HG02938 (cell line): ENCODE data around the gene PARD3.
"Not testable (repeated sequence)": the region's sequence is repeated elsewhere in the genome, so short reads cannot be mapped to it uniquely, and the experiment has no call there.

Experiments used
- ATAC-seq: cut with Tn5 transposase; IDR thresholded peaks from one replicate; pipeline ENCODE4 v1.9.1; 2021; ENCODE audit warnings: mild to moderate bottlenecking, moderate library complexity; ENCODE audit not compliant: unreplicated experiment

Gene PARD3

DNA sequence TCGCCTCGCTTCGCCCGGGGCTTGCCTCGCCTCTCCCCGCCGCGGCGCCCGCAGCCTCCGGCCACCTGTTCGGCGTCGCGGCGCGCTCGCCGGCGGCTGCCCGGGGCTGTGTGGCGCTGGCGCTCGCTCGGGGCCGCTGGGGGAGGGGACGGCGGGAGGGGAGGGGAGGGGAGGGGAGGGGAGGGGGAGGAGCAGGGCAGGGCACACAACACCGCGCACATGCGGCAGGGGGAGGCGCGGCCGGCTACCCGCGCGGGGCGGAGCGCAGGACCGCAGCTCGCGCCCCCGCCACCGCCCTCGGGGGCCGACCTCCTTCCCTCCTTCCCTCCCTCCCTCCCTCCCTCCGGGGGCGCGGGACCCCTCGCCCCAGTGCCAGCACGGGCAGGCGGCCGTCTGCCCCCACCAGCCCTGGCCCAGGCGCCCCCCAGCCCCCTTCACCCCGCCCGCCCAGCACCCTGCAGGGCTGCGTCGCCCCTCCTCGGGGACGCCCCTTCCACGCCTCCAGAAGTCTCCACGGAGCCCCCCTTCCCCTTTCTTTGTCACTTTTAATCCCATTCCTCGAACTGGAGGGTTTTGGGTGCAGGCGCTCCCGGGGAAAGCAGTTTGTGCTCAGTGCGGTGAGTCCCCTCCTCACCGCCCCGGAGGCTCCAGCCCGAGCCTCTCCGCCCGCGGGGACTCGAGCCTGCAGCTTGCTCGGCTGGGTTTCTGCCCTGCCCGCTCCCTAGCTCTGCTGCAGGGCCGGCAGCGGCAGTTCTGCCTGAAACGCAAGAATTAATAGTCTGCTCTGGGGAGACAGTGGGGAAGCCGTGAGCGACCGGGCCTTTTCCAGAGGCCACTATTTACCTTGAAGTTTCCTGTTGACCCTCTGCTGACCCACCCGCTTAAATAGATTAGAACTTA, at the start of gene PARD3:
PARD3 (minus strand) TSS at position 112 of the 900 bp plus-strand sequence. CDS start 301 bp downstream, outside the sequence.
- ATAC-seq = peak; percentile 45

DNA sequence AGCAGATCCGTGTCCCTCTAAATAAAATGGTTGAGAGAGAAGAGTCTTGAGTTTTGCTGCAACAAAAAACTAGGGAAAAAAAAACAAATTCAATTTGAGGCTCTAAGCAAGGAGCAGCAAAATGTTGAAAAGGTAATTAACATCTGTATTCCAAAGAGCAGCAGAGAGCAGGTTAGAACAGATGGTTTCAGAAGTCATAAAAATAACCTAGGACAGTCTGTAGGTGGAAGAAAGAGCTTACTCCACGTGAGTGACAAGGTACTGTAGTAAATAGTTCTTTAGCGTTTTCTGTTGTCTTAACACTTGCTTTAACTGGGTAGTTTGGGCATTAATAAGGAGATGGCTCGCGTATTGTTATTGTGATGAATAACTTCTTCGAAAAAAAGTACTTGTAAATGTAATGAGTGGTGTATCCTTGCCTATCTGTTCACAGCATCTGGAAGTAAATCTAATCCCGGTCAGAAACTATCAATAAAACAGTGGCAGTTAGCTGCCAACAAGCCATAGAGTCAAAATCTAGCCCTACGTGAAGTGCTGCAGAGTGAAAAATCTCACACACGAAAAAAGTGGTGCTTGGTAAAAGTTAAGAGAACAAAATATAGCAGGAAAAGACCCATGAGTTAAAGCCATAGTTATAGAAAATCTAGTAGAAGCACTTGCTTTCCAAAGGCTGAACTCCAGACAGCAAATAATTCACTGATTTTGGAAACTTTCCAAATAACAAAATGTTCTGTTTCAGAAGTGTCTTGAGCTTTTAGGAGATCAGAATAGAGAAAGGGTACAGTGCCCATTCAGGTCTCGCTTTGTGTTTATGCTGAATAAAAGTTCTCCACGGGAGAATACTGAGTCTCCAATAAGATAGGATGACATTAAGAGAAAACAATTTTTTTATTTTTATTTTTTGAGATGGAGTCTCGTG, 49.3 kb upstream of the PARD3 start:
- ATAC-seq = no peak

DNA sequence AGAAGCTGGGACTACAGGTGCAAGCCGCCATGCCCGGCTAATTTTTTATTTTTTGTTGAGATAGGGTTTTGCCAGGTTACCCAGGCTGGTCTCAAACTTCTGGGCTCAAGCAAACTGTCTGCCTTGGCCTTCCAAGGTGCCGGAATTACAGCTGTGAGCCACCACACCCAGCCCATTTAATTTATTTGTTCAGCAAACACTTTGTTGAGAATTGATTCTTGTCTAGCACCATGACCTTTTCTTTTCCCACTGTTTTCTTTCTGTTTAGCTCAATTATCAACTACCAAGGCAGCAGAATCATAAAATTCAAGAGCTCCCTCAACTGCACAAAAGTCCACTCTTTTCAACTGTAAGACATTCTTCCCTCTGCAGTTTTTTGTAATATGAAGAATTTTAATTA, 47.8 kb upstream of the PARD3 start:
- no peak for ATAC-seq

- ATAC-seq = no peak
Measured at GRCh38 chr10:34861293-34862021, 46.4 kb upstream of the PARD3 start.

DNA sequence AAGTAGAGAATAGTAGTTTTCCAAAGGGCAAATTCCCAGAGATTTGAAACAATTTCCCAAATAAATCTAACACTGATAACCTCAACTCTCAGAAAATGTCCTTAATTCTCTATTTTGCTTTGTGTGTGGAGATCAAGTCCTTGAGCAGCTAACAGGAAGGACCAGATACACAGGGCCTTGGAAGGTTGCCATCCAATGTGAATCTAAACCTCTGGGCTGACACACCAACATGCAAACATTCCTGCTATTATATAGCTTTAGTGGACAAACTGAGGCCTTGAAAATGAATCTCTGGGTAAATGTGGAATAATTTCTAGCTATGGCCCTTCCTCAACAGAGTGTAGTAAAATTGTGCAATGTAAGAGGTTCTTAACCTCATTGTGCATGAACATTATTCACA, 44.1 kb upstream of the PARD3 start:
- ATAC-seq = no peak

DNA sequence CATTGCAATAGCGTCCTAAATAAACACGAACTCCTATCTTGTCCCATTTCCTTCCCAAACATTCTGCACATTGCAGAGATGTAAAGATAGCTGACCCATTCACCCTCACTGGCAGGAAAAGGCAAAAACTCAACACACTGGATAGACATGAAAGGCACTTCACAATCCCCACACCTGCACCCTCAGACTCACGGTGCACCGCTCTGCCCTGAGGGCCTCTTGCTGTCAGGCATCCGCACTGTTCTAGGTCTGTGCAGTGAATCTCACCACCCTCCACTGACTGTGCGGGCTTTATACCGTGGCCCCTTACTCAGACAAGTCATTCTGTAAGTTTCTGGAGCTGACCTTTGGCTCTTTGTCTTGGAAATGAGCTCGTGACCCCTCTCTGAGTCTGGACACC, 42.9 kb upstream of the PARD3 start:
- no peak for ATAC-seq

- ATAC-seq = no peak
Measured at GRCh38 chr10:34854147-34854601, 39.1 kb upstream of the PARD3 start.

GRCh38 chr10:34853357-34853756, 38.3 kb upstream of the PARD3 start:
- no peak for ATAC-seq

GRCh38 chr10:34850558-34850957, 35.5 kb upstream of the PARD3 start:
- no peak for ATAC-seq

GRCh38 chr10:34850036-34850435, 34.9 kb upstream of the PARD3 start:
- no peak for ATAC-seq

- no peak for ATAC-seq
Measured at GRCh38 chr10:34845070-34845469, 30.0 kb upstream of the PARD3 start.

DNA sequence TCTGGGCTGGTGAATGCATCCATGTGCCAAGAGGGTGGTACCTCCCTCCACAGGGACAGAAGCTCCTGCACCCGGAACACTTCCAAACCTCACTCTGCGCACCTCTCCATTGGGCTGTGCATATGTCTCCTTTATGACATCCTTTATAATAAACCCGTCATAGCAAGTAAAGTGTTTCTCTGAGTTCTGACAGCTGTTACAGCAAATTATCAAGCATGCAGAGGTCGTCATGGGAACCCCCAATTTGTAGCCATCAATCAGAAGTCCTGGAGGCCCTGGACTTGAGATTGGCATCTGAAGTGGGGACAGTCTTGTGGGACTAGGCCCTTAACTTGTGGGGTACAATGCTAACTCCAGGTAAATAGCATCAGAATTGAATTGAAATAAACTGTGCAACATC, 29.4 kb upstream of the PARD3 start:
- no peak for ATAC-seq

DNA sequence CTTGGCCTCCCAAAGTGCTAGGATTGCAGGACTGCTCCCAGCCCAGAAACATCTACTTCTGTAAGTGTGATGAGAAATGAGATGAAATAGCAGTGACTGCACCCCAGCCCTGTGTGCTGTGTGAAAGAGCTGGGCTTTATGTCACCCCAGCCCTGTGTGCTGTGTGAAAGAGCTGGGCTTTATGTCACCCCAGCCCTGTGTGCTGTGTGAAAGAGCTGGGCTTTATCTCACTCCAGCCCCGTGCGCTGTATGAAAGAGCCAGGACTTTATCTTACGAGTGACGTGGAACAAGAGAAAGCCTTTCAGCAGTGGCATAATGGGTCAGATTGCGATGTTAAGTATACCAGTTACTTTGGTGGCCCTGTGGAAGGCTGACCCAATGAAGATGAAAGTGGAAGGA, 28.4 kb upstream of the PARD3 start:
- not testable (repeated sequence) for ATAC-seq

DNA sequence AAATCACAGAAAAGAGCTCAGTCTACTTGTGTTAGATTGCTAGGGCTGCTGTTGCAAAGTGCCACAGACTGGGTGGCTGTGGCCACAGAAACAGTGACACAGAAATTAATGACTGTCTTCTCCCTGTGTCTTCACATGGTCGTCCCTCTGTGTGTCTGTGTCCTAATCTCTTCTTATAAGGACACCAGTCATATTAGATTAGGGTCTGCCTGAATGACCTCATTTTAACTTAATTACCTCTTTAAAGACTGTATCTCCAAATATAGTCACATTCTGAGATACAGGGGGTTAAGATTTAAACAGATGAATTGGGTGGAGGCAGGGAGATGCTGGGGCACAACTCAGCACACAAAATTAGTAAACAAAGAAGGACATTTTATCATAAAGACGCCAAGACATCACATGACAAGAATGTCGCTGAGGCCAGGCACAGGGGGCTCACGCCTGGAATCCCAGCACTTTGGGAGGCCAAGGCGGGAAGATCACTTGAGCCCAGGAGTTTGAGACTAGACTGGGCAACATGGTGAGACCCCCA, 23.3 kb upstream of the PARD3 start:
- no peak for ATAC-seq

- ATAC-seq = no peak
Measured at GRCh38 chr10:34835908-34836508, 20.9 kb upstream of the PARD3 start.

DNA sequence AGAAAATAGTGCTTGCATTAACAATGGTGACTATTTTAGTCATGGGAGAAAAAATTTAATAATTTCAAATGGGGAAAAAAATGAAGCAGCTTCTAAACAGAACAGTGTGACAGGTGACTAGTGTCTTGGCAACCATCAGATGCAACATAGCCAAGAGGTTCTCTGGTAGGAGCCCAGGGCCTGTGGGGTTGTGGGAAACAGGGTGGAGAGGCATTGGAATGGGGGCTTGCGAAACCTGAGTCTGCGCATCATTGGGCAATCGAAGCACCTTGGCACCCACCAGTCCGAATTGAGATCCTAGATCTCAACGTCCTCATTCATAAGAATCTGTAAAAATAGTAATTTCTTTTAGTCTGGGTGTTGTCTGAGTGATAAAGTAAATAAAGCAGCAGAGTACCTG, 19.2 kb upstream of the PARD3 start:
- no peak for ATAC-seq

DNA sequence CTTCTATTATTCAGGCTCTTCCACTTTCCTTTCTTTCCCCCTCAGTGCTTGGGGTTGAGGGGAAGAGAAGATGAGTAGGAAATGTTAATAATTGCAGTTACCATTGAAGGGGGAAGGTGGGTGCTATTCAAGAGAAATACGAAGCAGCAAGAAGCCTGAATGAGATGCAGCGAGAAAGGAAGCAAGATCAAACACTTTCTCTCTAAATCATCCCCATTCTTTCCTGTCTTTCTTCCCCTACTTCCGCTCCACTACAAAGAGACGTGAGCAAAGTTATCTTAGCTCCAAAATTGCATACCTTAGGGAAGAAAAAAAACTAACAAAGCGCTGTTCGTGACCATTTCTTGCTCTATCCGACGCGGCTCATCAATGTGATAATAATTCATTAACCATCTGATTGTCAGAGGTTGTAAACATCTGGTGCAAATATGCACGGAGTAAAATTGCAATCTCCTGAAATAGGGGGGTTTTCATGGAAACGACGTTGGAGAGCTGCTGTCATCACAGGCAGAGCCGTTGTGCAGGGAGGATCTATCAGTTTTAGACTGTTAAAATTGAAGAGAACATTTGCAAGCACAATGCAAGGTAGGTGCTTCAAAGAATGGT, 15.2 kb upstream of the PARD3 start:
- ATAC-seq = no peak

DNA sequence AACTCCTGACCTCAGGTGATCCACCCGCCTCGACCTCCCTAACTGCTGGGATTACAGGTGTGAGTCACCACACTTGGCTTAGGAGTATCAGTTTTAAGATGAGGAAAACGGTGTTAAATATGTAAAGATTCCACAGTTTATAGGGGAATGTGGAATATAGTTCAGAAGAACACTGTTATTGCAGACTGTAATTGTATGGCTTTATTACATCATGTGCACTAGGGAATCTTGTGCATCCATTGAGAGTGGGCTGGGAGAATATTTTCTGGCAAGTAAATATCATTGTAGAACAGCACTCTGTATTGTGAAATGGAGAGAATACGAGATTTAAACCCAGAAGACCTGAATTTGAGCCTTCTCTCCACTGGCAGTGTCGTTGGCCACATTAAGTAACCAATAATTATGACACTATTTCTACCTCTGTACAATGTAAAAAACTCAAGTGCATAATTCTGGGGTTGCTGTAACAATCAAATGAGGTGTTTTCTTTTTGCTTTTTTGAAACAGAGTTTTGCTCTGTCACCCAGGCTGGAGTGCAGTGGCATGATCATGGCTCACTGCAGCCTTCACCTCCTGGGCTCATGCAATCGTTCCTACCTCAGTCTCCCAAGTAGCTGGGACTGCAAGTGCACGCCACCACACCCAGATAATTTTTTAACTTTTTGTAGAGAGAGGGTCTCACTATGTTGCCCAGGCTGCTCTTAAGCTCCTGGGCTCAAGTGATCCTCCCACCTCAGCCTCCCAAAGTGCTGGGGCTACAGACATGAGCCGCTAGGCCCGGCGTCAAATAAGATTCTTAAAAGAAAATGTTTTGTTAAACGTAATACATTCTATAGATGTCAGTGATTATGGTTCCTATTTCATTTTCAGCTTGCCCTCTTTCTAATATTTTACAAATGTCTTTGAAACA, 12.0 kb upstream of the PARD3 start:
- ATAC-seq = no peak

GRCh38 chr10:34826221-34826620, 11.1 kb upstream of the PARD3 start:
- no peak for ATAC-seq
